Measurements from ENCODE around the gene MATN3.

Gene MATN3

GRCh38 chr2:19942199-19942598 is 70.3 kb downstream of the MATN3 start:
- no peak overlapping the region for H3K4me3 ChIP-seq (ENCODE audit: low read depth, low read length)
- no peak for TF ChIP-seq CTCF (IDR thresholded peaks at IDR 0.05; ENCODE audit: low read depth, low read length, missing control alignments)
- no peak for DNase-seq (ENCODE audit: low read depth)

Measured in GM12864 (cell line).